Stimulated activated naive CD8-positive, alpha-beta T cell treated with anti-CD3 and anti-CD28 coated beads, Interleukin-15, amount 100 ng/mL, for 72 hours (primary cell): Measurements from ENCODE around the gene TLR3.

Source experiments
- ATAC-seq: fragments of 150-1000 bp; cut with Tn5 transposase; 2 replicates; pipeline ENCODE4 v1.10.0; 2021; ENCODE audit warnings: mild to moderate bottlenecking, moderate library complexity
- DNase-seq, 2 donors: peaks; one replicate each; pipeline ENCODE4 v3.0.0; 2021 to 2022
- H3K27ac Mint-ChIP-seq, 2 donors: one replicate each; pipeline ENCODE4 v1.8.0; 2022; ENCODE audit warnings: mild to moderate bottlenecking in 2 of 2, mixed read lengths in 2 of 2, moderate library complexity in 2 of 2
- H3K27me3 Mint-ChIP-seq: one replicate; pipeline ENCODE4 v1.8.0; 2022; ENCODE audit warnings: mixed read lengths
- H3K4me1 Mint-ChIP-seq: one replicate; pipeline ENCODE4 v1.8.0; 2022; ENCODE audit warnings: mild to moderate bottlenecking, mixed read lengths
- H3K4me3 Mint-ChIP-seq, 2 donors: one replicate each; pipeline ENCODE4 v1.8.0; 2022; ENCODE audit warnings: mild to moderate bottlenecking in 2 of 2, mixed read lengths in 2 of 2, moderate library complexity in 1 of 2
- H3K9me3 Mint-ChIP-seq, 2 donors: one replicate each; pipeline ENCODE4 v1.8.0; 2022; ENCODE audit warnings: mixed read lengths in 2 of 2

TLR3 gene

DNA sequence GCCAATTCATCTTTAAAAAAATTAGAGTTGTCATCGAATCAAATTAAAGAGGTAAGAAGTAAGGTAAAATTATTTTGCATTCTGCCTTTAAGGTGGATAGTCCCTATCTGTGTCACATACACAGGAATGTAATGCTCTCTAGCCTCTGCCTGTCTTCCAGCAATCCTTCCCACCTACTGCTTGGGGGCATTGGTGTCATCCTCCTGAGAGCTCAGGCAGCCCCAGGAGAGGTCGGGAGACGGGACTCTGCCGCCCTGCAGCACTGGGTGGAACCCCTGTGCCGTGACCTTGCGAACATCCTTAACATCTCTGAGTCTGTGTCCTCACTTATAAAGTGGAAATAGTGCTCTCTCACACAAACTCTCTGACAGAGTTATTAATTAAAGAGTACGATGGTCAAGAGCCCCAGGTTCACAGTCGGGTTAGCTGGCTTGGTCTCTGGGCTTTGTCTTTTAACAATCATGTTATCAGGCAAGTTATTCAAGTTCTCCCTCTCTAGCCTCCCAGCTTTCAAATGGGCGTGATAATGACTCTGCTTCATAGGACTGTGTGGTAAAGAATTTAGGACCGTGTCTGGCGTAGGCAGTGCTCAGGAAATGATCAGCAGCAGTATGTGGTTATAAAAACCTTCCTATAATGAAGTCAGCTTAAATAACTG lies 10.2 kb downstream of the TLR3 start:
- peak; percentile 20 for ATAC-seq
- no peak overlapping the region for H3K4me3 Mint-ChIP-seq
- no peaks in the 10 kb centered on the region for H3K9me3 Mint-ChIP-seq
- no peak for DNase-seq
- H3K27ac Mint-ChIP-seq = peak overlapping the region in 1 of 2 donors; percentile 64
- H3K4me1 Mint-ChIP-seq = no peaks in the 10 kb centered on the region
- H3K27me3 Mint-ChIP-seq = peaks cover 12% of the 10 kb centered on the region

DNA sequence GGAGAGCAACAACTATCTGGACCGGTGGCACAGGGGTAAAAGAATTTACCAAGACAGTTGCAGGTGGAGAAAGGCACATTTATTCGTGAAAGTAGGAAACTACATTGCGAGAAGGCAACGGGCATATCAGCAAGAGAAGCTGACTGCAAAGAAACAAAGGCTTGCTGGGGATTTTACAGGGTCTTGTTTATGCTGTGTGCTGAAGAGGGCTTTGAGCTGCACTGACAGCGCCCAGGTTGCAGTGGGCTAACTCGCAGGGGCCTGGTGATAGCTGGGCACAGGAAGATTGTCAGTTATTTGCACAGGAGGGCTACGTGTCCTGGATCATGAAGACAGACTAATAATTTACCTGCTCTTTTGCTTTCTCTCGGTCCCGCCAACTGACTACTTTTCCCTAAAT lies 10.7 kb downstream of the TLR3 start:
- Mint-ChIP-seq H3K4me3 (no peak overlapping the region), H3K4me1 (no peaks in the 10 kb centered on the region), H3K27me3 (peaks cover 12% of the 10 kb centered on the region), H3K9me3 (no peaks in the 10 kb centered on the region), H3K27ac (peak overlapping the region in 1 of 2 donors; percentile 64)
- ATAC-seq = no peak
- no peak for DNase-seq

DNA sequence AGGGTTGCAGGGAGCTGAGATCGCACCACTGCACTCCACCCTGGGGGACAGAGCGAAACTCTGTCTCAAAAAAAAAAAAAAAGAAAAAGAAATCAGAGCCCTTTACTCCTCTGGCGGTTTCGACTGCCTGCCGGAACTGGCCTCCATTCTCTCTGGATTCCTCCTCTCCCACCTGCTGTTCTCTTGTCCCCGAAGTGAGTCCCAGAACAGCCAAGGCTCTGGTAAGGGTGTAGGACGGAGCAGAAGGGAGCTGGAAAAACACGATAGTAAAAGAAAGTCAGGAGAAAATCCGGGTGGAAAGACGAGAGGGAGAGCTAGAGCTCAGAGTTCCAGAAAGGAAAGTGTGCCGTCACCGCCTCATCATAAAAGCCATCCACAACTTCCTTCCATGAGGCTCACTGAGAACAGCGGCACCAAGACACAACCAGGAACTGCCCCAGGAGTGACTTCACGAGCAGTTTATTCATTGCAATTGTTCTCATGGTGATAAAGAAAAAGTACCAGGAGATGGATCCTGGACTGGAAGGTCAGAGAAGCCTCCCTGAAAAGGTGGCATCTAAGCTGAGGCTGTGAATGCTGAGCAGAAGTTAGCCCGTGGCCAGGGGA lies 12.3 kb downstream of the TLR3 start:
- ATAC-seq = no peak
- Mint-ChIP-seq H3K9me3 (no peaks in the 10 kb centered on the region), H3K4me1 (no peaks in the 10 kb centered on the region), H3K27ac (no peak overlapping the region), H3K4me3 (no peak overlapping the region), H3K27me3 (peaks cover 12% of the 10 kb centered on the region)
- no peak for DNase-seq

DNA sequence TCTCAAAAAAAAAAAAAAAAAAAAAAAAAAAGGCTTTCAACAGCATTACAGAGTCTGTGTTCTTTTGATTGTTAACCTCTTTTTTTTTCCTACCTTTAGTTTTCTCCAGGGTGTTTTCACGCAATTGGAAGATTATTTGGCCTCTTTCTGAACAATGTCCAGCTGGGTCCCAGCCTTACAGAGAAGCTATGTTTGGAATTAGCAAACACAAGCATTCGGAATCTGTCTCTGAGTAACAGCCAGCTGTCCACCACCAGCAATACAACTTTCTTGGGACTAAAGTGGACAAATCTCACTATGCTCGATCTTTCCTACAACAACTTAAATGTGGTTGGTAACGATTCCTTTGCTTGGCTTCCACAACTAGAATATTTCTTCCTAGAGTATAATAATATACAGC lies 13.3 kb downstream of the TLR3 start:
- Mint-ChIP-seq H3K27me3 (peaks cover 13% of the 10 kb centered on the region), H3K9me3 (no peaks in the 10 kb centered on the region)
- ATAC-seq = no peak

DNA sequence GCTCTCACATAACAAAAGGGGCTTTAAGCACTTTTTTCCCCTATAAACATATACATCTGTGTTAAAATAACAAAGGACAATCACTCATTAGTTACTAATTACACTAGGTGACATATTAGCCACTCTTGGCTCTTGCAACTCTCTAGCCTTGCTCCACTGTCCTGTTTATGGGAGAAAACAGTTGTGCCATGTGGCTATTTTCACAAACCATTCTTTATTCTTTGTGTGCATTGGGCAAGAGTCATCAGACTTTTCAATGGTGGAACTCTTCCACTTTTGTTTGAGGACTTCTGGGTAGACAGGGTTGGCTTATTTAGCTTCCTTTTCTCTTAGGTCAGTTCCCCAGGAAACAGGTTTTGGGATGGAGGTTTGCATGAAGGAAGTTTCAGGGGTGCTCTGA lies 19.6 kb downstream of the TLR3 start:
- H3K27ac Mint-ChIP-seq = no peak overlapping the region
- ATAC-seq = no peak
- no peaks in the 10 kb centered on the region for H3K9me3 Mint-ChIP-seq
- no peaks in the 10 kb centered on the region for H3K4me1 Mint-ChIP-seq
- DNase-seq = no peak
- H3K4me3 Mint-ChIP-seq = no peak overlapping the region
- H3K27me3 Mint-ChIP-seq = peaks cover 23% of the 10 kb centered on the region

More for the DNA sequence above, 13.3 kb downstream of the TLR3 start:
- no peak for DNase-seq
- Mint-ChIP-seq H3K27ac (no peak overlapping the region), H3K4me1 (no peaks in the 10 kb centered on the region), H3K4me3 (no peak overlapping the region)

DNA sequence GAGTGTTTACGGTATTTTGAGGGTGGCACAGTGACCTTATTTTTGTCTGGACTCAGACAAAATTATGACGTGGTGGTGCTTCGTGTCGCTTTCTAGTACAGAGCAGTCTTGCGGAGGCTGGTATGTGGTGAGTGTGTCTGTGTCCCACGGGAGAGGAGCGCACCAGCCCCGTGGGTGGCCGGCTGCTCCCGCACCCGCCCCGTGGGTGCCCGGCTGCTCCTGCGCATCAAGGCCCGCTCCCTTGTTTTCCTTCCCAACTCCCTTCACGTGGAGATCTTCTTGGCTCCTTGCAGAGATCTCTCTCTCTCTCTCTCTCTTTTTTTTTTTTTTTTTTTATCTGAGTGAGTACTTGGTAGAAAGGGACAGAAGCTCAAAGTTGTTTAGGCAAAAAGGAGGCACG lies 23.3 kb downstream of the TLR3 start:
- Mint-ChIP-seq H3K27ac (no peak overlapping the region), H3K9me3 (no peaks in the 10 kb centered on the region), H3K4me3 (no peak overlapping the region), H3K27me3 (peaks cover 51% of the 10 kb centered on the region), H3K4me1 (no peaks in the 10 kb centered on the region)
- ATAC-seq (no peak), DNase-seq (no peak)

DNA sequence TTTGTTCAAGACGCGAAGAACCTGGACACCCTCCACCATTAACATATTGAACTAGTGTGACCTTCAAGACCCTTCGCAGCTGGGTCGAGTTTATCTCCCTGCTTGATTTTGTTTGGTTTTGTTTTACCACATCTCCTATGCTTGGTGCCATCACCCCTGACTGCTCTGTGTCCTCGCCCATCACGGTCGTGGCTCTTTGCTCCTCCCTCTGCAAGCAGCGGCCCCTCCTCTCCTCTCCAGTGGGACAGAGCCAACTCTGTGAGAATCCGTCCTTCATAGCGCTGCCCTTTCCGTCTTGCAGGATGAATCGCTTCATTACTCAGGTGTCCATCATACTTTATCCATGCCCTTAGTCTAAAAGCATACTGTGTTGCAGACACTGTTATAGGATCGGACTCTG lies 26.4 kb downstream of the TLR3 start:
- peak overlapping the region in 1 of 2 donors; percentile 36 for H3K27ac Mint-ChIP-seq
- no peak overlapping the region for H3K4me3 Mint-ChIP-seq
- no peaks in the 10 kb centered on the region for H3K9me3 Mint-ChIP-seq
- H3K27me3 Mint-ChIP-seq = peaks cover 29% of the 10 kb centered on the region
- no peak for ATAC-seq
- no peaks in the 10 kb centered on the region for H3K4me1 Mint-ChIP-seq
- no peak for DNase-seq

DNA sequence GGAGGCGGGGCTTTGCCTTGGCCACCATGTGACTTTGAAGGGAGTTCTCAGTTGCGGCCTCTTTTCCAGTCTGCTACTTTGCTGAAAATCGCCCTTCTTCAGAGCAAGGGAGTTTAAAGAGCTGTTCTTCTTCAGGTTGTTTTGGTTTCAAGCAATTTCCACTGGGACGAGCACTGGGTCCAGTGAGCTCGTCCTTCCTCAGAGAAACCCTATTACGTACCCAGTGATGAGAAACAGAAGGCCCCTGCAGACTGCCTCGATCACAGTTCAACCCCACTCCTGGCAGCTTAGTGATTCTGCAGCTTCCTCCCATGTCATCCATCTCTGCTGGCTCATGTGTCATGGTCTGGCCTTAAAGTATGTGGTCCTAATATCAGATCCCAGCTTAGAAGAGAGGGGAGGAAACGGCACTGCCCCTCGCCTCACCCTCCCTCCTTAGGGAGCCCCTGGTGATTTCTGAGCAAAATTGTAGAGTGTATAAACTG lies 27.8 kb downstream of the TLR3 start:
- no peaks in the 10 kb centered on the region for H3K4me1 Mint-ChIP-seq
- no peaks in the 10 kb centered on the region for H3K9me3 Mint-ChIP-seq
- no peak overlapping the region for H3K4me3 Mint-ChIP-seq
- DNase-seq (no peak), ATAC-seq (peak; percentile 24)
- H3K27ac Mint-ChIP-seq = no peak overlapping the region
- peaks cover 29% of the 10 kb centered on the region for H3K27me3 Mint-ChIP-seq

DNA sequence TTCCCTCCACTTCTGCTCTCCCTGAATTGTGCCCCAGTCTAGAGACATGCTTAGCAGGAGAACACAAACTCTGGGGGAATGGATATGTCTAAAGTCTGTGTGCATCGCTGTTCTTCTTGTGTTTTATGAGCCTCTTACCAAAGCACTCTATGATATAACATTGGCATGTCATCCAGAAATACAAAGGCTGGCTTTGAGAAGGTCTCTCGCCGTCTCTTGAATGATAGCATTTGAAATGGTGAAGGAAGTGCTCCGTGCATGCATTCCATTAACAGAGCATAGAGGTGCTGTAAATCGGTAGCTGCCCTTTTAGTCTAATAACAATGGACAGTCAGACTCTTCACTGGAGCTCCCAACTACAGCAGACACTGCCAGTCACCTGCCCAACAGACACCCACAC lies 28.4 kb downstream of the TLR3 start:
- DNase-seq (no peak), ATAC-seq (no peak)

DNA sequence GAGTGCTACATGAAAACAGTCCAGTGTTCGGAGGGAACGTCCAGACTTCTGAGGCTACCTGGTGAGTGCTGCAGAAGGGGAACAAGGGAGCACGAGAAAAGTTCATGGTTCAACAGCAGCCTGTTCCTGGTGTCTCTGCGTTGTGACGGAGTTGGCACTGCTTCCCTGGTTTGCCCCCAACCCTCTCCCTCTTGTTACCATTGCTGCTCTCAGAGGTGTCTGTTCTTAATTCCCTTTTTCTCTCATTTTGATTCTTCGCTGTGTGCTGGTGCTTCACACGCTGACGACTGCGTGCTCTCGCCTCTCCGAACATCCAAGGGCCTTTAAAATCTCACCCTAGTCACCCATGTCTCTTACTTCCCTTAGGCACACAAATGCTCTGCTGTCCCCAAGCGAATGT lies 34.0 kb downstream of the TLR3 start:
- H3K27me3 Mint-ChIP-seq = peaks cover 40% of the 10 kb centered on the region
- H3K9me3 Mint-ChIP-seq = no peaks in the 10 kb centered on the region
- H3K4me1 Mint-ChIP-seq = peaks cover 8% of the 10 kb centered on the region
- ATAC-seq (no peak), DNase-seq (no peak)
- H3K4me3 Mint-ChIP-seq = no peak overlapping the region
- no peak overlapping the region for H3K27ac Mint-ChIP-seq

More for the DNA sequence above, 28.4 kb downstream of the TLR3 start:
- H3K9me3 Mint-ChIP-seq = no peaks in the 10 kb centered on the region
- H3K4me1 Mint-ChIP-seq = no peaks in the 10 kb centered on the region
- no peak overlapping the region for H3K27ac Mint-ChIP-seq
- H3K27me3 Mint-ChIP-seq = peaks cover 29% of the 10 kb centered on the region
- H3K4me3 Mint-ChIP-seq = no peak overlapping the region

DNA sequence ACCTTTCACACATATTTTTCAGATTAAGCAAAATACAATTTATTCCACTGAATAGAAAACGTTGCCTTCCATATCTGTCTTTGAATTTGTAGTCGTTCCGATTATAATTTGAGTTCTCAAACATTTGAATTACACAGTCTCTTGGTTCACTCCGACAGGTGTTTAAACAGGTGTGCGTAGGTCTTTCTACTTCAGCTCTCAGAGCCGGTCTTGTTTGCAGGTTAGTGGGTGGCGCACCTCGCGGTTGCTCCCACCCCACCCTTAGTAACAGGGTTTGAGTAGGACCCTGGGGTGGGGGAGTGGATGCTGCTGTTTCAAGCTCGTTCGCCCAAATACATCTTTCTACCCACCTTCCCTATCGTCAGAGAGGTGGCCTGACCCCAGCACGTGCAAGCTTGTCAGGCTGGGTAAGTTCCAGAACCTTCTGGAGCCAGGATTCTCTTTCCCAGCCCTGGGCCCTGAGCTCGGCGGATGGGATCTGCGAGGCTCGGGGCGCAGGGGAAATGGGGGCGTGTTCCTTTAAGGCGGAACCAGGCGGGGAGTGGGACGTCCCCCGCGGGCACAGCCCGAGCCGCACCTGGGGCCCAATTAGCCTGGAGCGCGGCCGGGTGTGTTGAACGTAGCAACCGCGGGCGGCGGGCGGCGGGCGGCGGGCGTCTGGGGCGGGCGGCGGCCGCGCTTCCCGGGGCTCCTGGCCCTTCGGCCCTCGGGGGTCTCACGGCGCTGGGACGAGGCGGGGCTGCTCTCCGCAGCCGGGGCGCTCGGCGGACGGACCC lies 35.3 kb downstream of the TLR3 start, which contains the start of gene FAM149A:
FAM149A (plus strand) TSS at position 591 of the 776 bp plus-strand sequence.
- Mint-ChIP-seq H3K27me3 (peaks cover 53% of the 10 kb centered on the region), H3K27ac (no peak within 1 kb of the TSS), H3K4me1 (peaks cover 8% of the 10 kb centered on the region), H3K4me3 (peak within 1 kb of the TSS; percentile 63 to 77), H3K9me3 (no peaks in the 10 kb centered on the region)
- peak; percentile 31 to 40 for DNase-seq
- peak; percentile 81 for ATAC-seq

DNA sequence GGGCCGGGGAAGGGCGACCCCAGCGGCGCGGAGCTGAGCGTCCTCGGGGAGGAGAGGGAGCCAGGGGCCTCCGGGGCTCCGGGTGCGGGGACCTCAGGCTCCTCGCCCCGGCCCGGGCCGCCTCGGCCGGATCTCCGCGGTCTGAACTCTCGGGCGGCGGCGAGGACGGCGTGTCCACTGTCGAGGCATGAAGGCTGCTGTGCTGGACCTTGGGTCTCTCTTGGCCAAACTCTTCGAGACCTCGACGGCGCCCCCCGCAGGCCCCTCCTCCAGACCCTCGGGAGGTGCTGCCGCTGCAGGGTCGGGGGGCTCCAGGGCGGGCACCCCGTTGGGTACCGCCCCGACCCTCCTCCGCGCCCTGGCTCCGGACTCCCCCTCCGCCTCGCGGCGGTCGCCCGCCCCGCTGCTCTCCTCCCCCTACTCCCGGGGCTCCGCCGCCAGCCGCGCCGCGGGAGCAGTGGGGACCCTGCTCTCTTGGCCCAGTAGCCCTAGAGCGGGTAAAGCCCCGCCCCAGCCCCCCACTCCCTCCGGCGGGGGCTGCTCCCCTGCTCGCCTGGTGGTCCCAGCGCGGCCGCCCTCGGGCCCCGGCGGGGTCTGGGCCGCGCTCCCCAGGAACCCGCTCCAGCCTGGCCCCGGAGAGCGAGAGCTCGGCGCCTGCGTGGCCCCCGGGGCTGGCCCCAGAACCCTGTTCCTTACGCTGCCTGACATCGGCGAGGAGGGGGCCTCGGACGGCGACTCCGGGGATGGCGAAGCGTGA lies 36.1 kb downstream of the TLR3 start:
- ATAC-seq (peak; percentile 68), DNase-seq (peak in 1 of 2 donors; percentile 27)
- H3K27me3 Mint-ChIP-seq = peaks cover 53% of the 10 kb centered on the region
- H3K4me3 Mint-ChIP-seq = peak overlapping the region; percentile 63 to 77
- H3K9me3 Mint-ChIP-seq = no peaks in the 10 kb centered on the region
- H3K27ac Mint-ChIP-seq = no peak overlapping the region
- peaks cover 8% of the 10 kb centered on the region for H3K4me1 Mint-ChIP-seq

DNA sequence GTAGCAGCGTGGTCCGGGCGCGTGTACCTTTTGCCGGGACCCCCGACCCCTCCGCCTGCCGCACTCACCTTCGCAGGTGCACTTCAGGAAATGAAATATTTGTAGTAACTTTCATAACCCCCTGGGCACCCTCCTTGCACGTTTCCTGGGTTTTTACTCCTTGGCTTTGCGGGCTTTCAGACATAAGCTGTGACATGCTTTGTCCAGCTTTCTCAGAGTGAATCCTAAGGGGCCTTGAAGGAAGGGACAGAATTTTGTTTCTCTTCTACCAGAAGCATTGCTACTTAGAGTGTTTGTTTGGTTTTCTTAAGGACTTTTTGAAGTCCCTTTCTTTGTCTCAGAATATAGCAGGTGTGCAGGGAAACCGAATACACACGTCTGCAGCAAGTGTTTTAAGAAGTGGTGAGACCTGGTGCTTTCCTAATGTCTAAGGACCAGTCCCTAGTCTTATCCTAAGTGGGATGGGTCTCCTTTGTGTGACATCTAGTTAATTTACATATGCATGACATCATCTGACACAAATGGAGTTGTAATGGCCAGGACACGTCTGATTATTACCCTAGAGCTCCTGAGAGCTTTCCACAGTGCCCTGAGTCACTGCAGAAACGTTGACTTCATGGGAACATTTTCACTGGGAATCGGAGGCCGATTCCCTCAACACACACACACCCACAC lies 36.8 kb downstream of the TLR3 start:
- Mint-ChIP-seq H3K4me3 (peak overlapping the region; percentile 63 to 77), H3K4me1 (peaks cover 8% of the 10 kb centered on the region), H3K9me3 (no peaks in the 10 kb centered on the region), H3K27ac (no peak overlapping the region), H3K27me3 (peaks cover 53% of the 10 kb centered on the region)
- ATAC-seq (no peak), DNase-seq (no peak)

DNA sequence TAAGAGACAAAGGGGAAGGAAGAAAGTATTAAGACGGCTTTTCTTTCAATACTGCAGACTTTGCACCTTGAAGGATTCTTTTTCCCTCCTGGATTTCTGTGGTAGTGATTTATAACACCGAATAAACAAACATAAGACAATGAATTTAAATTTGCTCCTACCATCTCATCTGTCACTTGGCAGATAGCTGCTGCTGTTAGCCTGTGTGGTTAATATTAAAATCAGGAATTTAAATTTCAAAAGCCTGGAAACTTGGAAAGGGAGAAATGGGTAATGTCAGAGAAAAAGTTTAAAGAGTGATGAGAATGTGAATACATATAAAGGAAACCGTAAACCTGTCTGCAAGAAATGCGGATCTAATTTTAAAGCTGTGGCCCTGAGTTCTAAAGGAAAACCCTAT lies 39.0 kb downstream of the TLR3 start:
- Mint-ChIP-seq H3K9me3 (no peaks in the 10 kb centered on the region), H3K4me3 (no peak overlapping the region), H3K4me1 (peaks cover 8% of the 10 kb centered on the region), H3K27ac (no peak overlapping the region), H3K27me3 (peaks cover 50% of the 10 kb centered on the region)
- DNase-seq (no peak), ATAC-seq (no peak)

DNA sequence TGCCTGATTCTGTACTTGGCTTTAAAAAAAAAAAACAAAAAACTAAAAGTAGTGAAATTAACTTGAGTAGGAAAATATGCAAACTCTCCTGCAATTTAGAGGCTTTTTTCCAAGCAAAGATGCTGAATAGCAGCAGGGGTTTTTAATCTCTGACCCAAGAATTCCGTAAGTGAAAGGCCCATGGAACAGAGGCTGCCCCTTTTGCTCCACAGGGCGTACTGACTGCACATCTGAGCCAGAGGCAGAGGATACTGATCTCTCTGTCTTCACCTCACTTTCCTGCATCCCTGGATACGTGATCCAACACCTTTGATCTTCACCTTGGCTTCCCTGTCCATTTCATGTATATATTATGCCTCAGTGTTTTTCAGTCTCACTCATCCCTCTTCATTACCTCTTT lies 39.4 kb downstream of the TLR3 start:
- H3K4me3 Mint-ChIP-seq = no peak overlapping the region

More for the DNA sequence above, 39.4 kb downstream of the TLR3 start:
- DNase-seq (no peak), ATAC-seq (no peak)
- no peaks in the 10 kb centered on the region for H3K9me3 Mint-ChIP-seq
- peaks cover 45% of the 10 kb centered on the region for H3K27me3 Mint-ChIP-seq
- H3K4me1 Mint-ChIP-seq = peaks cover 8% of the 10 kb centered on the region
- no peak overlapping the region for H3K27ac Mint-ChIP-seq
